Stomach (tissue), 4 donors: ENCODE results near the gene RNPEPL1.

ENCODE experiments used
- EP300 ChIP-seq: sonication (generic); formaldehyde crosslinking; IDR thresholded peaks from one replicate; pipeline ENCODE4 v1.6.1; 2017; ENCODE audit warnings: antibody characterized with exemption
- POLR2A ChIP-seq, 4 donors: fragments of 450-650 bp; IDR thresholded peaks; one replicate each; pipeline ENCODE4 v1.6.1; 2016; ENCODE audit warnings: antibody characterized with exemption in 4 of 4, control low read depth in 2 of 4, mild to moderate bottlenecking in 1 of 4, moderate library complexity in 1 of 4
- POLR2AphosphoS5 ChIP-seq, 3 donors: sonication (generic); formaldehyde crosslinking; IDR thresholded peaks; one replicate each; pipeline ENCODE4 v1.6.1; 2016; ENCODE audit warnings: antibody characterized with exemption in 3 of 3
- TF ChIP-seq, protein P1 (sequence below), 7 experiments: fragments of 450-650 bp in 4 of 7; fragments of 200-600 bp in 3 of 7; sonication (generic) in 3 of 7; IDR thresholded peaks; one replicate each; pipeline ENCODE4 v1.5.1; 2016 to 2019; ENCODE audit warnings: antibody characterized with exemption in 7 of 7, control low read depth in 2 of 7, mild to moderate bottlenecking in 1 of 7

DNA sequence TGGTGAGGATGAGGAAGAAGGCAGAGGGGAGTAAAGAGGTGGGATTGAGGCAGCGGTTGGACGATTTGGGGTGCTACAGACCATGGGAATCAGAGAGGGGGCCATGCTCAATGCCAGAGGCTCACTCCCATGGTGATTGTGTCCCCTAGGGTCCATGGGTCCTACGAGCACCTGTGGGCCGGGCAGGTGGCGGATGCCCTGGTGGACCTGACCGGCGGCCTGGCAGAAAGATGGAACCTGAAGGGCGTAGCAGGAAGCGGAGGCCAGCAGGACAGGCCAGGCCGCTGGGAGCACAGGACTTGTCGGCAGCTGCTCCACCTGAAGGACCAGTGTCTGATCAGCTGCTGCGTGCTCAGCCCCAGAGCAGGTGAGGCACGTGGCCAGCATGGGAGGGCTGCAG is 23.5 kb downstream of the RNPEPL1 start:
- TF ChIP-seq, protein P1, sequence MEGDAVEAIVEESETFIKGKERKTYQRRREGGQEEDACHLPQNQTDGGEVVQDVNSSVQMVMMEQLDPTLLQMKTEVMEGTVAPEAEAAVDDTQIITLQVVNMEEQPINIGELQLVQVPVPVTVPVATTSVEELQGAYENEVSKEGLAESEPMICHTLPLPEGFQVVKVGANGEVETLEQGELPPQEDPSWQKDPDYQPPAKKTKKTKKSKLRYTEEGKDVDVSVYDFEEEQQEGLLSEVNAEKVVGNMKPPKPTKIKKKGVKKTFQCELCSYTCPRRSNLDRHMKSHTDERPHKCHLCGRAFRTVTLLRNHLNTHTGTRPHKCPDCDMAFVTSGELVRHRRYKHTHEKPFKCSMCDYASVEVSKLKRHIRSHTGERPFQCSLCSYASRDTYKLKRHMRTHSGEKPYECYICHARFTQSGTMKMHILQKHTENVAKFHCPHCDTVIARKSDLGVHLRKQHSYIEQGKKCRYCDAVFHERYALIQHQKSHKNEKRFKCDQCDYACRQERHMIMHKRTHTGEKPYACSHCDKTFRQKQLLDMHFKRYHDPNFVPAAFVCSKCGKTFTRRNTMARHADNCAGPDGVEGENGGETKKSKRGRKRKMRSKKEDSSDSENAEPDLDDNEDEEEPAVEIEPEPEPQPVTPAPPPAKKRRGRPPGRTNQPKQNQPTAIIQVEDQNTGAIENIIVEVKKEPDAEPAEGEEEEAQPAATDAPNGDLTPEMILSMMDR (IDR thresholded peaks at IDR 0.05) = no peak
- TF ChIP-seq POLR2A (IDR thresholded peaks at IDR 0.05) (no peak), POLR2AphosphoS5 (IDR thresholded peaks at IDR 0.05) (no peak), EP300 (no peak)
